ENCODE data around the gene BMAL1. TPM values are rescaled to one million over a fixed set of nuclear protein-coding genes. Genes with fewer than 3 reads are reported as not detected.

The BMAL1 gene
- total RNA-seq, 1 experiment from 2014 or later = 8.3 TPM

- ATAC-seq = no peak
- H3K4me3 Mint-ChIP-seq = no peak overlapping the region
- POLR2A ChIA-PET = no interaction called here
- no peak for TF ChIP-seq AR (CRISPR knock-in tag; IDR thresholded peaks at IDR 0.05)
- TF ChIP-seq ZBTB21 (CRISPR knock-in tag; IDR thresholded peaks at IDR 0.05; ENCODE audit: borderline replicate concordance) = no peak
- TF ChIP-seq SMAD3 (CRISPR knock-in tag; IDR thresholded peaks at IDR 0.05; ENCODE audit: borderline replicate concordance) = no peak
- H3K4me1 Mint-ChIP-seq = no peaks in the 10 kb centered on the region; the same call in 1 of the 2 replicates
- H3K27ac Mint-ChIP-seq = no peak overlapping the region
- no peak for DNase-seq (ENCODE audit: low spot score)
- H3K27me3 Mint-ChIP-seq (ENCODE audit: low read depth) = peaks cover 3% of the 10 kb centered on the region; the same call in 1 of the 2 replicates
- H3K36me3 Mint-ChIP-seq = no peaks in the 10 kb centered on the region
- no peaks in the 10 kb centered on the region for H3K9me3 Mint-ChIP-seq
- CTCF ChIA-PET = interaction anchor here (1.2 kb wide), 1 partner anchor 15 kb away, joined by 3 read pairs; no protein-coding TSS in a partner anchor
Observed at GRCh38 chr11:13236626-13237025, 41.0 kb upstream of the BMAL1 start.

- CTCF ChIA-PET = interaction anchor here (0.9 to 1.5 kb wide), 11 partner anchors 11 to 872 kb away, joined by 3 to 10 read pairs (median 6); partner anchors contain the start of gene BTBD10
- TF ChIP-seq CREB1 (CRISPR knock-in tag; IDR thresholded peaks at IDR 0.05) (no peak), ZSCAN18 (CRISPR knock-in tag; IDR thresholded peaks at IDR 0.05) (no peak), MAX (CRISPR knock-in tag; IDR thresholded peaks at IDR 0.05) (no peak), ZNF281 (CRISPR knock-in tag; IDR thresholded peaks at IDR 0.05) (no peak), USF1 (CRISPR knock-in tag; IDR thresholded peaks at IDR 0.05) (no peak), IRF2 (CRISPR knock-in tag; IDR thresholded peaks at IDR 0.05; ENCODE audit: borderline replicate concordance, low read depth) (no peak), HMGA2 (CRISPR knock-in tag; IDR thresholded peaks at IDR 0.05) (no peak), FOXP4 (CRISPR knock-in tag; IDR thresholded peaks at IDR 0.05) (no peak), RORB (CRISPR knock-in tag; IDR thresholded peaks at IDR 0.05) (no peak), SMAD3 (CRISPR knock-in tag; IDR thresholded peaks at IDR 0.05; ENCODE audit: borderline replicate concordance) (no peak), KAT7 (CRISPR knock-in tag; IDR thresholded peaks at IDR 0.05; ENCODE audit: borderline replicate concordance) (no peak), ATF2 (CRISPR knock-in tag; IDR thresholded peaks at IDR 0.05; ENCODE audit: borderline replicate concordance, low read depth) (no peak), ZNF317 (CRISPR knock-in tag; IDR thresholded peaks at IDR 0.05; ENCODE audit: borderline replicate concordance, low read depth) (no peak)
- H3K27ac Mint-ChIP-seq = no peak overlapping the region
- DNase-seq (ENCODE audit: low spot score) (no peak), ATAC-seq (no peak)
- POLR2A ChIA-PET = no interaction called here
- no peaks in the 10 kb centered on the region; the same call in 1 of the 2 replicates for H3K4me1 Mint-ChIP-seq
- no peaks in the 10 kb centered on the region for H3K9me3 Mint-ChIP-seq
- H3K4me3 Mint-ChIP-seq = no peak overlapping the region
- no peaks in the 10 kb centered on the region for H3K36me3 Mint-ChIP-seq
- peaks cover 3% of the 10 kb centered on the region; the same call in 1 of the 2 replicates for H3K27me3 Mint-ChIP-seq (ENCODE audit: low read depth)
Observed at GRCh38 chr11:13237761-13238160, 39.8 kb upstream of the BMAL1 start.

All from WTC11 (cell line).